HG03108 (cell line): ENCODE measurements around the gene LINGO1.

Source experiments
- ATAC-seq: cut with Tn5 transposase; IDR thresholded peaks from one replicate; pipeline ENCODE4 v1.9.1; 2021; ENCODE audit warnings: moderate library complexity; ENCODE audit not compliant: unreplicated experiment

The LINGO1 gene

GRCh38 chr15:77573802-77574201 is 58.9 kb downstream of the LINGO1 start:
- ATAC-seq, result no peak

- no peak for ATAC-seq
These were observed 60.5 kb downstream of the LINGO1 start for GRCh38 chr15:77572186-77572585.

GRCh38 chr15:77571741-77572140 is 61.0 kb downstream of the LINGO1 start:
- no peak for ATAC-seq

- ATAC-seq, result no peak
These were observed 61.5 kb downstream of the LINGO1 start for GRCh38 chr15:77571181-77571580.

GRCh38 chr15:77569729-77570125 is 63.0 kb downstream of the LINGO1 start:
- no peak for ATAC-seq

- ATAC-seq, result no peak
These were observed 63.6 kb downstream of the LINGO1 start for GRCh38 chr15:77568973-77569728.

- ATAC-seq, result no peak
These were observed 64.4 kb downstream of the LINGO1 start for GRCh38 chr15:77568014-77568972.

GRCh38 chr15:77567202-77567601 is 65.5 kb downstream of the LINGO1 start:
- ATAC-seq, result no peak

- no peak for ATAC-seq
These were observed 66.6 kb downstream of the LINGO1 start for GRCh38 chr15:77566092-77566491.

GRCh38 chr15:77565378-77565915 is 67.3 kb downstream of the LINGO1 start:
- no peak for ATAC-seq

GRCh38 chr15:77564938-77565337 is 67.8 kb downstream of the LINGO1 start:
- no peak for ATAC-seq

- no peak for ATAC-seq
These were observed 68.4 kb downstream of the LINGO1 start for GRCh38 chr15:77564341-77564740.

GRCh38 chr15:77563623-77564156 is 69.0 kb downstream of the LINGO1 start:
- ATAC-seq, result no peak
